ACHN (cell line): Measurements from ENCODE around the gene RAVER2.

Experiments used
- DNase-seq: peaks from one replicate; pipeline ENCODE4 v3.0.0-alpha.2; 2015
- in situ Hi-C: cut with HindIII; loops from 2 replicates; pipeline ENCODE4 v1.10.0; 2017; ENCODE audit warnings: low sequenced_read_pairs, low pct_ligation_motif_present, low pct_unique_long_range_greater_than_20kb

Gene RAVER2

DNA sequence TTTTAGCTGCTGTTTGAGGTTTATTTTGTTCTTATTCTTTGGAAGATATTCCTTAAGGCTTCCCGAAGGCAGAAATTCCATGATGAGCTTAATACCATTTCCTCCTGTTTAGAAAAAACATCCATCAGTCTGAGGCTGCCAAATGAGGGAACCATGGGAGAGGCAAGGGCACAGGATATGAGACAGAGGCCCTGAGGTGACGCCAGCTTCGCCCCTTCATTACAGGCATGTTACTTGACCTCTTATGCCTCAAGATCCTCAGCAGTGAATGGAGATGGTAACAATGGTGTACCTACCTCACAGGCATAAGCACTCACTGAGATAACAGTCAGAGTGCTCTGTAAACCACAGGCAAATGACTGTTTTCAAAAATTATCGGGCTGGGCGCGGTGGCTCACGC lies 93.6 kb downstream of the RAVER2 start:
- in situ Hi-C loops = no loop called here

DNA sequence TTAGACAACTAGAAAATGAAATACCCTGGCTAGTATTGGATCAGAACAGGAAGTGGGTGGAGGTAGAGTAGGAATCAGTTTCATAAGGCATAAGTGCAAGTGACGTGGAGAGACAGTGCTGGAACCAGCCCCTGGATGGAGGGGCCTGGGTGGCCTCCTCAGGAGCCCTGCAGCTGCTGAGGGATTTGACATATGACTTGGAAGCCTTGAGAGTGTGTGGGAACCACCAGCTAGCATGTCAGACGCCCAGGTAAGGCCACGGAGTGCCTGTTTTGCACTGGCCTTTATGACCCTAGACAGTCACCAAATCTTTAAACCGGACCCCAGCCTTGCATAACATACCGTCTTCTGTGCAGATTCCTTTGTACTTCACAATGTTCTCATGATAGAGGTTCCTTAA lies 94.4 kb downstream of the RAVER2 start:
- DNase-seq = no peak
- in situ Hi-C loops = no loop called here

More for the DNA sequence above, 93.6 kb downstream of the RAVER2 start:
- no peak for DNase-seq

DNA sequence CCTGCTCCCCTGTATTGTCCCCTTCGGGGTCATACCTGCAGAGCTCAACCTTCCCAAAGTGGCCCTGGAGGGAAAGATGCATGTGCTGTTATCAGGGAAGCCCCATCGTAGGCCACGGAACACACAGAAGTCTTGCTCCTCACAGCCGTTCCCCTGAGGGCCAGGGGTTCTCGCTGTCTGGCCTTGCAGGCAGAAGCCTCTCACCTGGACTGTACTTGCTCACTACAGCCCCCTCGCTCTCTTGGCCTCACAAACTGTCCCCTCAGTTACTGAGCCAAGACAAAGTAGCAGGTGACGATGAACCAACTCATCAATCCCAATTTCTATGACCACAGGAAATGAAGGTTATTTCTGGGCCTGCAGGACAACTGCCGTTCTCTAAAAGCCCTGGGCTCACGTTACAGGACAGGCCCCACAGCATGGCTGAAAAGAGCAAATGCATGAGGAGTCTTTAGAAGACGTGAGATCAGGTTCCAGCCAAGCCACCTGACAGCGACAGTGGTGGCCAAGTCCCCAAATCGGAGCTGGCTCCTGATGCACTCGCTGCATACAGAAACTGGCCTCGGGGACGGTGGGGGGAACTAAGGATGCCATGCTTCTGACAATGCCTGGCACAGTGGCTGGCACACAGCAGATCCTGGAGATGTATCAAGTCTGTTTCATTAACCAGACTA lies 95.0 kb downstream of the RAVER2 start:
- in situ Hi-C loops = no loop called here
- no peak for DNase-seq

DNA sequence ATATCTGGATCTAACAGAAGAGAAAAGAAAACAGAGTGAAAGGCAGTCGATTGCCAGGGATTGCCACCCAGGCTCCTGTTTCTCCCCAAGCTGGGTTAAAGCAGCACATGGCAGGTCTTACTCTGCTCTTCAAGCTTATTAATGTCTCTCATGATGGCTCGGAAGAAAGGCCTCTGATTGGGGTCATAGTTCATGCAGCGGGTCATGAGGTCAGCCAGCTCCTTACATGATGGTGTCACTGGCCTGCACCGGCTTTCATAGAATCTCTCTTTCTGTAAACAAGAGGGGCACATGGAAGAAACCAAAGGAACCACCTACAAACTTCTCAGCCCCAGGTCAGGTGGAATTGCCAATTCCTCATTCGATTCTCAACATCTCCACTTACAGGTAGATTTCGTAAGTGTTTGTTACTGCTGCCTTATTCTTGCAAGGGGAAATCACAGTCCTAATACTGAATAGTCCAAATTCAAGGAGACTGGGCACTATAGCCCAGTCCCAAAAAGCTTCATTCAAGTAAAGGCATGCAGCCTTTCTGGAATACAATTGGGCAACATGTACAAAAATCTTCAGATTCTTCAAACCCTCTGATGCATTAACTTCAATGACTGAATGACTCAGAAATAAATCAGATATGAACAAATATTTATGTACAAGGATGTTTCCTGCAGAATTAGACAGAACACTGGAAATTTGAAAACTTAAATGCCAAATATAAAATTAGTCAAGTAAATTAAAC lies 96.6 kb downstream of the RAVER2 start:
- in situ Hi-C loops = no loop called here
- DNase-seq = peak; percentile 19

DNA sequence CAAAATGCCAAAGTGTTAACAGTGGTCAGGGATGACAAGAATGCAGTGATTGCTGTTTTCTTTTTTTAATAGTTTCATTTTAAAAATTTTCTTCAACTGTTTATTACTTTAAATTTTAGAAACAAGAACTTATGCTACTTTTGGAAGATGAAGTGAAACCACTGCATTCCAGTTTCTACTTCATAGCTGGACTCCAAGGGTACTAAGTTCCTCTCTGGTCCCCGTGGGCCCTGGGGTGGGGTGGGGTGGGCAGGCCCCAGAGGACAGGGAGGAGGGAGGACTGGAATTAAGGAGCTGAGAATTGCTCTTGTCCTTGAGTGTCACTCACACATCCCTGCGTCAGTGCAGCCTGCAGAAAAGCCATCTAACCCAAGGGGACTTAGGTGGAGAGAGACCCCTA lies 97.3 kb downstream of the RAVER2 start:
- DNase-seq = no peak

DNA sequence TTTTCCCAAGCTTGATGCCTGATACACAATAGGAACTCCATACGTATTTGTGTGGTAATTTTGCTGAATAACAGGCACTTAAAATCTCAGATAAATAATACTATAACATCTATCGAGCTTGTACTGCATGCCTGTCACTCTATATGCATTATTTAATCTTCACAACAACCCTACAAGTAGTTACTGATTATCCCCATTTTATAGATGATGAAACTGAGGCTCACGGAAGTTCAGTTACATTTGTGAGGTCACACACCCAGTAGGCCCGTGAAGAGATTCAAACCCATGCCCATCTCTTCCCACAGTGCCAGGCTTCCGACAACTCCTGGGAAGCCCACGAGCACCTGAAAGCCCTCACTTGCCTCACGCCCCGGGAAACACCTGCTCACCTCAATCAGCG lies 98.8 kb downstream of the RAVER2 start:
- in situ Hi-C loops = no loop called here
- no peak for DNase-seq

More for the DNA sequence above, 97.3 kb downstream of the RAVER2 start:
- in situ Hi-C loops = no loop called here

DNA sequence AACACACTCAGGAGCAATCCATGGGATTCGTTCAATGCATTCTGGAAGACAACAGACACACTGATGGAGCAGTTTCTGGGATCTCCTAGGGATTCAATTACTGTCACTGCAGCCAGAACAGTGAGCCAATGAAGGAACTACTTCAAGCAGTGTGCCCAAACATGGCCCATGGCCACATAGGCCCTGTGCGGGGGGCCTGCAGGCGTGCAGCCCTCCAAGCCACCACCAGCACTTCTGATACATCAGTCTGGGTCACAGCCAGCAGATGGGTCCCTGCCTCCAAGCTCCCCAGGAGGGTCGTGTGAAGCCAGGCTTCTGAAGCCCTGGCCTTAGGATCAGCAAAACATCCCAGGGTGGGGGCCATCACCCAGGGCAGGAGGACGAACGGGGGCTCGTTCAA lies 99.3 kb downstream of the RAVER2 start:
- no peak for DNase-seq
- in situ Hi-C loops = no loop called here

DNA sequence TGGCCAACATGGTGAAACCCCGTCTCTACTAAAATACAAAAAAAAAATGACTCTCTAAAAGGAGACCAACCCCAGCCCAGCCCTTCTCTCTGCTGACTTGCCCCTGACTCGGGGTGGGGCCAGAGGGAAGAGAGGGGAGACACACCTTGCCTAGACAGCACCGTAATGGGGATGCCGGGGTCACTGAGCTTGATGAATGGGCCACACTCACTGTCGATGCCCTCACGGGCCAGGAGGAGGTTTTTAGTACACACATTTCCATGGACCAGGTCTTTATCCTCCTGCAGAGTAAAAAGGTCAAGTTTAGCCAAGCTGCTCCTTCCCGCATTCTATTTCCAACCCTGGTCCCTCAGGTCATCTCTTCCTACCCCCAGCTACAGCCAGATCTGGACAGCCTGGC lies 99.7 kb downstream of the RAVER2 start:
- DNase-seq = no peak
- in situ Hi-C loops = no loop called here

DNA sequence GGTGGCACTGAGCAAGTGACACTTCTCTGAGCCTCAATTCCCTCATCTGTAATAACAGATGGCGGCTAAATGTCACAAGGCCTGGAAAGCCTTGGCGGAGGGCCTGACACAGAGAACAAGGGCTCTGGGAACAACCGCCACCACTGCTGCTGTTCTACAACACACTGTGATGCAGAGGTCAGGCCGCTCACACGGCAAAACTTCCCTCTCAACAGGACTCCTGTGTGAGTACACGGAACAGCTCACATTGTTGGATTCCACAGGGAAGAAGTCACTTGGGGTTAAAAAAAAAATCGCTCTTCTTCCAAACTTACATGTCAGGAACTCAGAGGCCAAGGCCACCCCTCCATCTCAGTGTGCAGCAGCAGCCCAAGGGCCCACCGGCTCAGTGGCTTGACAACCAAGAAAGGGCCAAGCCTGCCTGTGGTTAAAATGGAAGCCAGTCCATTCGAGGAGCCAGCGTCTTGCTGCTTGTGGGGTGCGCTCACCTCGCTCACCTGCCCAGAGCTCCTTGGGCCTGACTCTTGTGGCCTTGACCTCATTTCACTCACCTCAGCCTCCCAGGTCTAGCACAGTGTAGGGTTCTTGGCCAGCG lies 101.1 kb downstream of the RAVER2 start:
- in situ Hi-C loops = no loop called here
- no peak for DNase-seq

DNA sequence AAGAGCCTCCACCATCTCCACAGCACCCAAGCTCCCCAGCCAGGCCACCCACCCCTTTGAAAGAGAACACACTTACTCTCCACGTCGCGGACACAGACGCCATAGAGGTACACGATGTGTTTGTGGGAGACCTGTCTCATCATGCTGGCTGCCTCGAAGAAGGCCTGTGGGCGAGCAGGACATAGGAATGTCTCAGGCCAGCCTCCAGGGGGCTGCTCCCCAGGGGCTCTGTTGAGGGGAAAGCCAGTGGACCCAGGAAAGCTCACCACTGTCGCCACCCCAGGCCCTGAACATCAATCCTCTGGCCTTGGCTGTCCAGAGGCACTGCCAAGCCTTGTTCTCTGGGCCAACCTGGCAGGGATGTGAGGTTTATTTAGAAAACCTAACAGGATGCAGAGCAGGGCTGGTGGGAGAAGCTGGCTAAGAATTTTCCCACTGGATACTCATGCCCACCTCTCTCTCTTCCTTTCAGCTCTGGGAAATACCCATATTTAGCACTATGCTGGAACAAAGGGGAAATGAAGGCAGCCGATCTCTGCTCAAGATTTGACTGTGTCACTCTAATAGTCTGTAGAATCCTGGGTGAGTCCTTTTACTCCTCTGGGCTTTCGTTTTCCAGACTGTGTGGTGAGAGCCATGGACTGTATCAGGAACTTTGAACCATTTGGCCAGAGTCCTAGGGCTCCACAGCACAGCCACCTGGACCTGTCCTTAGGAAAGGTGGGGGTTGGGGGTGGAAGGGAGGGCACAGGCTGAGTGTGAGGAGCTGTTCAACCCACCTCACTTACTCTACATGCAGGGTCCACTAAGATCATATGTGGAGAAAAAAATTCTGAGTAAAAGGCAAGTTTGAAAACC lies 101.9 kb downstream of the RAVER2 start:
- DNase-seq = no peak

DNA sequence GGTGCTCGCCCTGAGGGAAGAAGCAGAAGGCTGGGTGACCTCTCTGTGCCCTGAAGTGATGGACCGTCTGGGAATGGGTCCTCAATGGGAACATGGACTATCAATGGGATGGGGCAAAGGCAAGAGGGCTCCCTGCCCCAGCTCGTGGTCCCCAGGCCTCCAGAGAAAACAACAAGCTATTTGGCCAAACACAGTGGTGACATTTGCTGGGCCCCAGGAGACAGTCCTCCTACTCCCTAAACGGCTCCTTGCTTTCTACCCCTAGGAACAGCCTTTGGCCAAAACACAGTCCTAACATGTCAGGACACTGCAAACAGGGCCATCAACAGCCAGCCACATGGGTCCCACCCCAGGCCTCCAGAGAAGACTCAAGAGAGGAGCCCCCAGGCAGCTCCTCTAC lies 102.8 kb downstream of the RAVER2 start:
- no peak for DNase-seq
- in situ Hi-C loops = no loop called here

More for the DNA sequence above, 101.9 kb downstream of the RAVER2 start:
- in situ Hi-C loops = no loop called here

DNA sequence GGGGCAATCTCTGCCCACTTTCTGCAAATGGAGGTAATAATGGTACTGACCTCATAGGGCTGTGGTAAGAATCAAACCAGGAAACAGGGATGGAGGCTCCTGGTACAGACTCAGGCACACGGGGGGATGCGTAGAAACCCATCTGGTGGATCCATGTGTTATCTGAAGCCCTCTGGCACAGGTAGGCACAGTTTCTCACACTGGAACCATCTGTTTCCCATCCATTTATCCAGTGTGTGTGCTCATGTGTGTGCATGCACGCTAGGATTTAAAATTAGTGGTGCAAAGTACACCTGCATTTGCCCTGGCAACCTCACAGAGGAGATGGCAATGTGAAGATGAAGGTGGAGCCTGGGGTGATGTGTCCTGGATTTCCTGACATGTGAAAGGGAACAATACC lies 103.3 kb downstream of the RAVER2 start:
- no peak for DNase-seq
- in situ Hi-C loops = no loop called here

DNA sequence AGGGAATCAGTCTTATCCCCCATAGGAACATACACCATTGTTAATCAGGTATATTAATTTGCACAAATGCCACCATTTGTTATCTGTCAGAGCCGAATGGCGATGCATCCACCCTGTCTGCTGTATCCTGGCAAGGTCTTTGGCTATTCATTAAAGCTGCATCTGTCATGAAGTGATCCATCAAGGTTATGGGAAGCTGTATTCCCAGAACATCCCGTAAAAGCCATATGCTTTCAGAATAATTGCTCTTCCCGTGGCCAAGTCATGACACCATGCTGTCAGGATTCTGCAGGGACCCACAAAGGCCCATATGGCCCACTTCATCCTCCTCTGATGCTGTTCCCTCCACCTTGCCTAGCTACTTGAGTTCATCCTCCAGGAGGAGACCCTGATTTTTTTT lies 103.9 kb downstream of the RAVER2 start:
- DNase-seq = no peak

DNA sequence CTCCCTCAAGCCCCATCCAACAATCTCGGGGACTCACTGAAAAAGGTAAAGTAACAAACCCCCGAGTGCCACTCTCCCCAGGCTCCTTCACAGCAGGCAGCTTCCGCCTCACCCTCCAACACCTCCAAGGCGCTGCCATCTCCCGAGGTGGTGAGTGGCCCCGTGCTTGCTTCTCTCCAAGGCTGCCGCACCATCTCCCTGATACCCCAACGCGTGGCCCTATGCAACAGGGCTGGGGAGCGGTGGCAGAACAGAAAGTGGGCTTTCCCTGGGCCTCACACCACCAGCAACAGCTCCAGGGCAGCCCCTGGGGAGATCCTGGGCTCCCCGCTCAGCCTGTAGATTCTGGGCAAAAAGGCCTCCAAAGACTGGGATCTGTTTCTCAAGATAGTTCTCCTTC lies 105.1 kb downstream of the RAVER2 start:
- in situ Hi-C loops = no loop called here
- DNase-seq = no peak

More for the DNA sequence above, 103.9 kb downstream of the RAVER2 start:
- in situ Hi-C loops = no loop called here

DNA sequence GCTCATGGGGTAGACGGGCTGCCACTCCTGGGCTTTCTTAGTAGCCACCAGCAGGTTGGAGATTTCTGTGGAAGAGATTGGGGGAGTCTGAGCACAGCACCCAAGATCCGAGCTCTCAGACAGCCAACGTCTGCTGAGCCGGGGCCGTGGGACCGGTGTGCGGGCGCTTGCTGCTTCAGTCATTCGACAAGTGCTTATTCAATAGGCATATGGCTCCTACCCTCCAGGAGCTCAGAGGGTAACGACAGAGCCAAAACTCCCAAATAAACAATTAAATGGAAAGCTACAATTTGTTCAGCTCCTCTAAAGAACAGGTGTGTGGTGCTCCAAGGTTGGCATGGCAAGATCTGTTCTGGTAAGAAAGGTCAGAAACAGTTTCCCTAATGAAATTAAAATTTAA lies 106.0 kb downstream of the RAVER2 start:
- no peak for DNase-seq
- in situ Hi-C loops = no loop called here

DNA sequence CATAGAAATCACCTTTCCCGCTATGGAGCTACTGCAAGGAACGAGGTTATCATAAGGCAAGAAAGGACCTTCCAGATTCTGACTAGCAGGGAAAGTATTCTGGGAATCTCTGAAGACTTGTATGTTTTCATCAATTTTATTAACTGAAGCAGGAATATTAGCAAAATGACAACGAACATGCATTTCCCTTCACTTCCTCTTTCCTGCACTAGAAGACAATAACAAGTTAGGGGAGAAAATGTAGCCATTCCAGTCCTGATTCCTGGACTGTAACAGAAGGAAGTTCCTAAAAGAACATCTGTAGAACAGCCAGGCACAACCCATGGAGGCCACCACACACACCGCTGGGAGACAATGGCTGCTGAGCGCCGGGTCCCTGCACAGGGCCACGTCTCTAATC lies 106.8 kb downstream of the RAVER2 start:
- in situ Hi-C loops = no loop called here
- no peak for DNase-seq

DNA sequence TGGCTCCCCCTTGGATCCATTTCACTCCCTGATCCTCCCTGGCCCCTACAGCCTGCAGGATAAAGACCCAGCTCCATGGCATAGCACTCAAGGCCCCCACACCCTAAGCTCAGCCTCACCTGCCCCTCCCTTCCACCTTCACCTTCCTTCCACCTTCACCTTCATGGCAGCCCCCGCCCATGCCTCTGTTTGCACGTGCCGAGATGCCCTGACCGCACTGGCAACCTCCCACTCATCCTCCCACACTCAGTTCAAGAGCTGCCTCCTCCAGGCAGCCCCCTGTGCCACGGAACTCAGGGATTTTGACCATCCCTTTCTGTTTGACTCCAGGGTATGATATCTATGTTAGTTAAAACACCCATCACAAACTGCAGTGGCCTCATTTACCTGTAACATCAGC lies 109.8 kb downstream of the RAVER2 start:
- in situ Hi-C loops = no loop called here
- DNase-seq = no peak

DNA sequence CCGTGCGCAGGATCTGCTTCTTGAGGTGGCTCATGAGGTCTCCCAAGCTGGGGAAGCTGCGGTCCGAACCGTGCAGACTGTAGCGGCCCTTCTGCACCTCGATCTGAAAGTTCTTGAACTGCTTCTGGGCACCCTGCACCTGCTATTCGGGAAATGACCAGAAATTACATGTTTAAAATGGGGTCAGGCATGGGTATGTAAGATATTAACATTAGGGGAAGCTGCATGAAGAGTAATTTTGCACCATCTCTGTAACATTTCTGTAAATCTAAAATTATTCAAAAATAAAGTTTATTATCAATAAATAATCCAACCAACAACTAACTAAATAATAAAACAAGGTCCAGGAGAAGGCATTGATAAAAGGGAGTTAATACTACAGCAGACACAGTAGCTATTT lies 110.7 kb downstream of the RAVER2 start:
- no peak for DNase-seq
- in situ Hi-C loops = no loop called here

DNA sequence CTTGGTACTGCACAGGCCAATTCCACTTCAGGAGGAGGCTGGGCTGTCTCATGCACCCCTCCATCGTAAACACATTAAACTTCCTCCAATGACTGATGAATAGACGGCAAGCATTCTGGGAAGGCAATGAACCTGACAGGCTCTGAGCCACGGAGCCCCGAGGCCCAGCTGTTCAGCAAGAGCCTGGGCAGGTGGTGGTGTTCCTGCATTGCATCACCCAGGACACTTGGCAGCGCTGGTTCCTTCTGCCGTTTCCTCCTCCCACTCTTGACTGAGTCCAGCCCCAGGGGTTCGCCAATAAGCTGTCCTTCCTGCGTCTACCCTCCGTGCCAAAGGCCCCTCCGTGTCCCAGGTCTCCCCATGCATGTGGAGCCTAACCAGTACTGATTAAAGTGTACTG lies 111.7 kb downstream of the RAVER2 start:
- DNase-seq = no peak
- in situ Hi-C loops = no loop called here
